HL-60 (cell line): ENCODE measurements around the gene FAR1.
A peak's percentile ranks its signal among the peaks of the same experiment; 100 is the strongest.

Experiments
- DNase-seq, 2 experiments: peaks; one replicate each; pipeline ENCODE4 v3.0.0-alpha.2; 2010 to 2020; ENCODE audit warnings: low read depth in 1 of 2, low spot score in 1 of 2
- H3K27ac ChIP-seq: fragments of 250-450 bp; sonication (Bioruptor Pico); replicated peaks from 2 replicates; pipeline ENCODE4 v1.5.1; 2020; ENCODE audit warnings: mild to moderate bottlenecking, moderate library complexity
- H3K27me3 ChIP-seq: fragments of 250-450 bp; sonication (Bioruptor Pico); 2 replicates; pipeline ENCODE4 v1.5.1; 2021; ENCODE audit warnings: mild to moderate bottlenecking, moderate library complexity; ENCODE audit not compliant: insufficient read depth, poor library complexity, severe bottlenecking
- H3K4me3 ChIP-seq: replicated peaks from 2 replicates; pipeline ENCODE4 v1.5.1; 2011; ENCODE audit warnings: mild to moderate bottlenecking, control low read depth, low read length; ENCODE audit not compliant: insufficient read depth
- CTCF ChIP-seq: IDR thresholded peaks from one replicate; pipeline ENCODE4 v1.5.1; 2011; ENCODE audit warnings: low read length, control low read depth, inconsistent platforms; ENCODE audit not compliant: insufficient read depth
- GABPA ChIP-seq: IDR thresholded peaks from 2 replicates; pipeline ENCODE4 v1.6.1; 2012; ENCODE audit warnings: low read depth
- POLR2AphosphoS5 ChIP-seq: IDR thresholded peaks from 2 replicates; pipeline ENCODE4 v1.6.1; 2012; ENCODE audit warnings: low read depth
- REST ChIP-seq: IDR thresholded peaks from 2 replicates; pipeline ENCODE4 v1.6.1; 2012; ENCODE audit warnings: low read depth; ENCODE audit not compliant: insufficient replicate concordance
- SPI1 ChIP-seq: IDR thresholded peaks from 2 replicates; pipeline ENCODE4 v1.6.1; 2012; ENCODE audit warnings: low read depth, mild to moderate bottlenecking, borderline replicate concordance

The FAR1 gene

GRCh38 chr11:13667795-13668101 lies 720 bp upstream of the FAR1 start:
- peak overlapping the region; percentile 88 for H3K27ac ChIP-seq
- peak overlapping the region; percentile 92 for H3K4me3 ChIP-seq
- DNase-seq: no peak

GRCh38 chr11:13668957-13669521 lies 571 bp downstream of the FAR1 start:
- peak in 1 of 2 experiments; percentile 50 for DNase-seq
- H3K4me3 ChIP-seq: peak overlapping the region; percentile 92
- TF ChIP-seq POLR2AphosphoS5 (no peak), REST (no peak), GABPA (no peak), SPI1 (no peak), CTCF (no peak)
- no peaks in the 10 kb centered on the region for H3K27me3 ChIP-seq
- peak overlapping the region; percentile 81 for H3K27ac ChIP-seq

More at GRCh38 chr11:13667795-13668101, 720 bp upstream of the FAR1 start:
- H3K27me3 ChIP-seq: no peaks in the 10 kb centered on the region
- no peak for TF ChIP-seq SPI1
- no peak for TF ChIP-seq GABPA
- no peak for TF ChIP-seq POLR2AphosphoS5
- no peak for TF ChIP-seq CTCF
- TF ChIP-seq REST: no peak

GRCh38 chr11:13669544-13670488 lies 1.3 kb downstream of the FAR1 start:
- H3K4me3 ChIP-seq: peak overlapping the region; percentile 92
- H3K27ac ChIP-seq: peak overlapping the region; percentile 81
- no peaks in the 10 kb centered on the region for H3K27me3 ChIP-seq
- DNase-seq: peak in 1 of 2 experiments; percentile 49
- no peak for TF ChIP-seq REST
